ENCODE results near the gene UNC5CL.

UNC5CL gene

GRCh38 chr6:40989204-40990169 is 49.5 kb downstream of the UNC5CL start:
- H3K4me3 ChIP-seq (ENCODE audit: low read length): no peak overlapping the region
- no peaks in the 10 kb centered on the region for H3K9me3 ChIP-seq (ENCODE audit: control insufficient read depth, low read length)
- no peaks in the 10 kb centered on the region for H3K36me3 ChIP-seq (ENCODE audit: control insufficient read depth, insufficient read depth, low read length)
- H3K4me1 ChIP-seq (ENCODE audit: control insufficient read depth, insufficient read depth, low read length): no peaks in the 10 kb centered on the region
- no peaks in the 10 kb centered on the region for H3K27me3 ChIP-seq (ENCODE audit: control insufficient read depth, insufficient read depth, low read length)
- no peak overlapping the region for H3K9ac ChIP-seq (ENCODE audit: low read length)

GRCh38 chr6:40988634-40989033 is 50.4 kb downstream of the UNC5CL start:
- no peaks in the 10 kb centered on the region for H3K9me3 ChIP-seq (ENCODE audit: control insufficient read depth, low read length)
- no peaks in the 10 kb centered on the region for H3K36me3 ChIP-seq (ENCODE audit: control insufficient read depth, insufficient read depth, low read length)
- no peaks in the 10 kb centered on the region for H3K4me1 ChIP-seq (ENCODE audit: control insufficient read depth, insufficient read depth, low read length)
- H3K4me3 ChIP-seq (ENCODE audit: low read length): no peak overlapping the region
- H3K9ac ChIP-seq (ENCODE audit: low read length): no peak overlapping the region
- H3K27me3 ChIP-seq (ENCODE audit: control insufficient read depth, insufficient read depth, low read length): no peaks in the 10 kb centered on the region

- H3K4me3 ChIP-seq (ENCODE audit: low read length): no peak overlapping the region
- no peak overlapping the region for H3K9ac ChIP-seq (ENCODE audit: low read length)
- H3K9me3 ChIP-seq (ENCODE audit: control insufficient read depth, low read length): no peaks in the 10 kb centered on the region
- no peaks in the 10 kb centered on the region for H3K36me3 ChIP-seq (ENCODE audit: control insufficient read depth, insufficient read depth, low read length)
- H3K4me1 ChIP-seq (ENCODE audit: control insufficient read depth, insufficient read depth, low read length): no peaks in the 10 kb centered on the region
- H3K27me3 ChIP-seq (ENCODE audit: control insufficient read depth, insufficient read depth, low read length): no peaks in the 10 kb centered on the region
These were observed 51.9 kb downstream of the UNC5CL start for GRCh38 chr6:40986921-40987819.

- H3K36me3 ChIP-seq (ENCODE audit: control insufficient read depth, insufficient read depth, low read length): no peaks in the 10 kb centered on the region
- H3K4me3 ChIP-seq (ENCODE audit: low read length): no peak overlapping the region
- no peak overlapping the region for H3K9ac ChIP-seq (ENCODE audit: low read length)
- no peaks in the 10 kb centered on the region for H3K9me3 ChIP-seq (ENCODE audit: control insufficient read depth, low read length)
- no peaks in the 10 kb centered on the region for H3K4me1 ChIP-seq (ENCODE audit: control insufficient read depth, insufficient read depth, low read length)
- no peaks in the 10 kb centered on the region for H3K27me3 ChIP-seq (ENCODE audit: control insufficient read depth, insufficient read depth, low read length)
These were observed 52.7 kb downstream of the UNC5CL start for GRCh38 chr6:40986364-40986763.

- Histone ChIP-seq H3K4me3 (ENCODE audit: low read length) (no peak overlapping the region), H3K4me1 (ENCODE audit: control insufficient read depth, insufficient read depth, low read length) (no peaks in the 10 kb centered on the region), H3K9ac (ENCODE audit: low read length) (no peak overlapping the region), H3K9me3 (ENCODE audit: control insufficient read depth, low read length) (no peaks in the 10 kb centered on the region), H3K27me3 (ENCODE audit: control insufficient read depth, insufficient read depth, low read length) (no peaks in the 10 kb centered on the region), H3K36me3 (ENCODE audit: control insufficient read depth, insufficient read depth, low read length) (no peaks in the 10 kb centered on the region)
These were observed 55.3 kb downstream of the UNC5CL start for GRCh38 chr6:40983752-40984151.

GRCh38 chr6:40982917-40983316 is 56.1 kb downstream of the UNC5CL start:
- Histone ChIP-seq H3K4me1 (ENCODE audit: control insufficient read depth, insufficient read depth, low read length) (no peaks in the 10 kb centered on the region), H3K36me3 (ENCODE audit: control insufficient read depth, insufficient read depth, low read length) (no peaks in the 10 kb centered on the region), H3K9ac (ENCODE audit: low read length) (no peak overlapping the region), H3K27me3 (ENCODE audit: control insufficient read depth, insufficient read depth, low read length) (no peaks in the 10 kb centered on the region), H3K9me3 (ENCODE audit: control insufficient read depth, low read length) (no peaks in the 10 kb centered on the region), H3K4me3 (ENCODE audit: low read length) (no peak overlapping the region)

GRCh38 chr6:40978687-40979289 is 60.2 kb downstream of the UNC5CL start:
- Histone ChIP-seq H3K36me3 (ENCODE audit: control insufficient read depth, insufficient read depth, low read length) (no peaks in the 10 kb centered on the region), H3K27me3 (ENCODE audit: control insufficient read depth, insufficient read depth, low read length) (no peaks in the 10 kb centered on the region), H3K9ac (ENCODE audit: low read length) (no peak overlapping the region), H3K4me1 (ENCODE audit: control insufficient read depth, insufficient read depth, low read length) (no peaks in the 10 kb centered on the region), H3K9me3 (ENCODE audit: control insufficient read depth, low read length) (no peaks in the 10 kb centered on the region), H3K4me3 (ENCODE audit: low read length) (no peak overlapping the region)

GRCh38 chr6:40977695-40978094 is 61.3 kb downstream of the UNC5CL start:
- Histone ChIP-seq H3K27me3 (ENCODE audit: control insufficient read depth, insufficient read depth, low read length) (no peaks in the 10 kb centered on the region), H3K4me1 (ENCODE audit: control insufficient read depth, insufficient read depth, low read length) (no peaks in the 10 kb centered on the region), H3K9ac (ENCODE audit: low read length) (no peak overlapping the region), H3K4me3 (ENCODE audit: low read length) (no peak overlapping the region), H3K9me3 (ENCODE audit: control insufficient read depth, low read length) (no peaks in the 10 kb centered on the region), H3K36me3 (ENCODE audit: control insufficient read depth, insufficient read depth, low read length) (no peaks in the 10 kb centered on the region)

- no peak overlapping the region for H3K9ac ChIP-seq (ENCODE audit: low read length)
- H3K27me3 ChIP-seq (ENCODE audit: control insufficient read depth, insufficient read depth, low read length): no peaks in the 10 kb centered on the region
- H3K9me3 ChIP-seq (ENCODE audit: control insufficient read depth, low read length): no peaks in the 10 kb centered on the region
- no peaks in the 10 kb centered on the region for H3K4me1 ChIP-seq (ENCODE audit: control insufficient read depth, insufficient read depth, low read length)
- H3K4me3 ChIP-seq (ENCODE audit: low read length): no peak overlapping the region
- H3K36me3 ChIP-seq (ENCODE audit: control insufficient read depth, insufficient read depth, low read length): no peaks in the 10 kb centered on the region
These were observed 61.9 kb downstream of the UNC5CL start for GRCh38 chr6:40977085-40977484.
